SK-N-SH (cell line): ENCODE results near the gene ZNF282. TPM values are rescaled to one million over a fixed set of nuclear protein-coding genes. Genes with fewer than 3 reads are reported as not detected.

ENCODE experiments used
- CTCF ChIA-PET: fragments of 300-600, 350-600 bp; formaldehyde crosslinking; extraction: SDS; loops from one replicate; lab custom pipeline; 2021; lab: Yijun Ruan, JAX
- POLR2A ChIA-PET: fragments of 350-600 bp; sonication (Branson Sonifier 250); formaldehyde crosslinking; extraction: SDS; loops from one replicate; lab custom pipeline; 2020; ENCODE audit warnings: antibody characterized with exemption, inconsistent platforms; lab: Yijun Ruan, JAX
- DNase-seq: peaks from one replicate; pipeline ENCODE4 v3.0.0; 2012
- H2AFZ ChIP-seq: fragments of 200-600 bp; sonication (generic); 2 replicates; pipeline ENCODE4 v1.8.1; 2016; ENCODE audit warnings: antibody characterized with exemption, mild to moderate bottlenecking, low read depth
- H3F3A ChIP-seq: fragments of 200-600 bp; sonication (generic); replicated peaks from 2 replicates; pipeline ENCODE3; 2016; ENCODE audit warnings: antibody characterized with exemption, mild to moderate bottlenecking; ENCODE audit not compliant: insufficient read depth
- H3K27ac ChIP-seq, 2 experiments: fragments of 200-500 bp in 1 of 2; fragments of 200-600 bp in 1 of 2; sonication (Bioruptor generic) in 1 of 2; sonication (generic), shearing (Covaris generic) in 1 of 2; 2 replicates each; pipeline versions ENCODE4 v1.5.1 to v1.6.1; 2014 to 2016; ENCODE audit warnings: low read depth in 2 of 2, inconsistent platforms in 1 of 2, low read length in 1 of 2, mild to moderate bottlenecking in 1 of 2, mixed read lengths in 1 of 2
- H3K27me3 ChIP-seq: fragments of 200-600 bp; sonication (generic), shearing (Covaris generic); 2 replicates; pipeline ENCODE4 v1.6.1; 2016; ENCODE audit warnings: mixed run types; ENCODE audit not compliant: insufficient read depth
- H3K36me3 ChIP-seq, 2 experiments: fragments of 200-500 bp in 1 of 2; fragments of 200-600 bp in 1 of 2; sonication (Bioruptor generic) in 1 of 2; sonication (generic) in 1 of 2; replicated peaks in 1 of 2; 2 replicates each; pipeline versions ENCODE3 to v1.5.1; 2014 to 2016; ENCODE audit warnings: low read length in 1 of 2, mild to moderate bottlenecking in 1 of 2; ENCODE audit not compliant: insufficient read depth in 2 of 2, control insufficient read depth in 1 of 2
- H3K4me1 ChIP-seq, 2 experiments: fragments of 200-500 bp in 1 of 2; fragments of 200-600 bp in 1 of 2; sonication (Bioruptor generic) in 1 of 2; sonication (generic), shearing (Covaris generic) in 1 of 2; 2 replicates each; pipeline versions ENCODE4 v1.5.1 to v1.6.1; 2014 to 2016; ENCODE audit warnings: low read depth in 1 of 2, low read length in 1 of 2, mixed run types in 1 of 2; ENCODE audit not compliant: insufficient read depth in 2 of 2, control insufficient read depth in 1 of 2
- H3K4me2 ChIP-seq: fragments of 200-600 bp; sonication (generic), shearing (Covaris generic); 2 replicates; pipeline ENCODE4 v1.6.1; 2017; ENCODE audit warnings: mixed run types
- H3K4me3 ChIP-seq, 2 experiments: fragments of 200-500 bp in 1 of 2; fragments of 200-600 bp in 1 of 2; sonication (Bioruptor generic) in 1 of 2; sonication (generic), shearing (Covaris generic) in 1 of 2; 2 replicates each; pipeline versions ENCODE4 v1.5.1 to v1.8.1; 2014 to 2016; ENCODE audit warnings: low read depth in 2 of 2, inconsistent platforms in 1 of 2, low read length in 1 of 2, mild to moderate bottlenecking in 1 of 2, mixed read lengths in 1 of 2, moderate library complexity in 1 of 2
- H3K79me2 ChIP-seq: fragments of 200-600 bp; sonication (generic); 2 replicates; pipeline ENCODE4 v1.8.1; 2017; ENCODE audit warnings: mild to moderate bottlenecking; ENCODE audit not compliant: insufficient read depth
- H3K9ac ChIP-seq: fragments of 200-600 bp; sonication (generic); 2 replicates; pipeline ENCODE4 v1.6.1; 2017; ENCODE audit warnings: mixed run types
- H3K9me2 ChIP-seq: fragments of 200-600 bp; sonication (generic); 2 replicates; pipeline ENCODE4 v1.6.1; 2017; ENCODE audit warnings: mixed run types
- H3K9me3 ChIP-seq: fragments of 200-600 bp; sonication (generic); 2 replicates; pipeline ENCODE4 v1.6.1; 2017; ENCODE audit warnings: mixed run types, mild to moderate bottlenecking, moderate library complexity
- H4K20me1 ChIP-seq: fragments of 200-600 bp; sonication (generic); 2 replicates; pipeline ENCODE4 v1.6.1; 2017; ENCODE audit warnings: mild to moderate bottlenecking, mixed run types; ENCODE audit not compliant: insufficient read depth
- CHD2 ChIP-seq: fragments of 150-350 bp; IDR thresholded peaks from 2 replicates; pipeline ENCODE4 v1.6.1; 2018; ENCODE audit warnings: low read length; ENCODE audit not compliant: partially characterized antibody
- EP300 ChIP-seq, 2 experiments: IDR thresholded peaks; 2 replicates each; pipeline versions ENCODE4 v1.4.0 to v1.6.1; 2012; ENCODE audit warnings: borderline replicate concordance in 1 of 2, low read depth in 1 of 2, low read length in 1 of 2
- EZH2phosphoT487 ChIP-seq: fragments of 200-600 bp; sonication (generic); IDR thresholded peaks from 2 replicates; pipeline ENCODE4 v1.6.1; 2017; ENCODE audit warnings: low read depth, mixed run types, mild to moderate bottlenecking, antibody characterized with exemption, moderate library complexity, borderline replicate concordance
- FOSL2 ChIP-seq: IDR thresholded peaks from 2 replicates; pipeline ENCODE4 v1.4.0; 2012; ENCODE audit warnings: low read depth, mild to moderate bottlenecking, moderate library complexity, borderline replicate concordance
- FOXM1 ChIP-seq: IDR thresholded peaks from 2 replicates; pipeline ENCODE4 v1.4.0; 2012; ENCODE audit warnings: low read depth, mild to moderate bottlenecking
- IRF3 ChIP-seq: fragments of 150-350 bp; IDR thresholded peaks from 2 replicates; pipeline ENCODE4 v1.6.1; 2016; ENCODE audit warnings: mild to moderate bottlenecking, low read depth, low read length
- MEF2A ChIP-seq: IDR thresholded peaks from 2 replicates; pipeline ENCODE4 v1.4.0; 2012; ENCODE audit warnings: low read depth, borderline replicate concordance
- MXI1 ChIP-seq: IDR thresholded peaks from 2 replicates; pipeline ENCODE4 v1.6.1; 2012; ENCODE audit warnings: mild to moderate bottlenecking, low read depth, low read length, improper control_type of control experiment
- PBX3 ChIP-seq: IDR thresholded peaks from 2 replicates; pipeline ENCODE4; 2012
- POLR2AphosphoS5 ChIP-seq: IDR thresholded peaks from 2 replicates; pipeline ENCODE4 v1.6.1; 2012; ENCODE audit warnings: low read depth, low read length
- RXRA ChIP-seq: IDR thresholded peaks from 2 replicates; pipeline ENCODE4 v1.4.0; 2012; ENCODE audit warnings: low read depth, mild to moderate bottlenecking, borderline replicate concordance
- TAF1 ChIP-seq: IDR thresholded peaks from 2 replicates; pipeline ENCODE4 v1.6.1; 2012; ENCODE audit warnings: low read depth, mild to moderate bottlenecking, low read length, moderate library complexity, borderline replicate concordance
- TEAD4 ChIP-seq: IDR thresholded peaks from 2 replicates; pipeline ENCODE4 v1.4.0; 2012; ENCODE audit warnings: mild to moderate bottlenecking, borderline replicate concordance; ENCODE audit not compliant: insufficient read depth
- USF2 ChIP-seq: fragments of 150-350 bp; IDR thresholded peaks from 2 replicates; pipeline ENCODE4 v1.6.1; 2017; ENCODE audit warnings: antibody characterized with exemption, low read length, low read depth, borderline replicate concordance
- YY1 ChIP-seq: IDR thresholded peaks from 2 replicates; pipeline ENCODE4 v1.4.0; 2012; ENCODE audit warnings: low read depth, mild to moderate bottlenecking
- ZBTB33 ChIP-seq: IDR thresholded peaks from 2 replicates; pipeline ENCODE4 v1.4.0; 2012; ENCODE audit warnings: low read depth, borderline replicate concordance
- WGBS: methylation state at CpG from one replicate; pipeline ENCODE4 v1.1.6; 2017; ENCODE audit warnings: low lambda C conversion rate; 5-methylcytosine and 5-hydroxymethylcytosine counted together
- polyA plus RNA-seq, 3 experiments: library from polyadenylated mRNA; depleted of rRNA; stranded (reverse); fragments of >200 nt; gene quantifications; 2 replicates each; pipeline ENCODE4 v1.2.3, GENCODE V29; 2012

ZNF282 gene
- polyA plus RNA-seq, 1 of the 3 experiments (the other 2 are of a cell fraction) = 17.9 TPM

GRCh38 chr7:149255174-149255573 is 59.8 kb downstream of the ZNF282 start:
- Histone ChIP-seq H3K27me3 (no peaks in the 10 kb centered on the region), H3K9me2 (no peaks in the 10 kb centered on the region), H3K79me2 (0 out of 2 replicates have a peak, but pooled peaks cover 5% of the 10 kb centered on the region), H3K9ac (no peak overlapping the region), H3K27ac (no peak overlapping the region), H3K9me3 (no peaks in the 10 kb centered on the region), H3F3A (peaks cover 20% of the 10 kb centered on the region), H3K36me3 (peaks cover 50 to 51% of the 10 kb centered on the region in 2 experiments), H2AFZ (no peak overlapping the region), H4K20me1 (no peaks in the 10 kb centered on the region), H3K4me3 (no peak overlapping the region), H3K4me1 (peaks cover 0 to 9% of the 10 kb centered on the region in 2 experiments; a peak in 1 of 4 replicates)
- ChIA-PET POLR2A (no interaction called here), CTCF (no interaction called here)
- 92% methylated on average over 5 of the region's 5 CpGs for WGBS
- no peak for DNase-seq
- TF ChIP-seq RXRA (no peak), ZBTB33 (no peak), CHD2 (no peak), PBX3 (no peak)
- TF ChIP-seq, all 33 proteins: peak for 0
- no peak overlapping the region for H3K4me2 ChIP-seq

- H2AFZ ChIP-seq = no peak overlapping the region
- peaks cover 39 to 44% of the 10 kb centered on the region in 2 experiments for H3K36me3 ChIP-seq
- H3K4me3 ChIP-seq = no peak overlapping the region
- POLR2A ChIA-PET = no interaction called here
- H3K27me3 ChIP-seq = no peaks in the 10 kb centered on the region
- DNase-seq = no peak
- no peaks in the 10 kb centered on the region for H4K20me1 ChIP-seq
- peaks cover 25% of the 10 kb centered on the region for H3F3A ChIP-seq
- WGBS = 91% methylated on average over 4 of the region's 4 CpGs
- no peak overlapping the region for H3K4me2 ChIP-seq
- H3K9me2 ChIP-seq = no peaks in the 10 kb centered on the region
- TF ChIP-seq TAF1 (no peak), MXI1 (no peak), MEF2A (no peak), TEAD4 (no peak), IRF3 (no peak), ZBTB33 (no peak), FOXM1 (no peak), EZH2phosphoT487 (no peak), RXRA (no peak), YY1 (no peak), POLR2AphosphoS5 (no peak), FOSL2 (no peak), EP300 (IDR thresholded peaks at IDR 0.05; ENCODE audit: borderline replicate concordance in 1 of 2, low read depth in 1 of 2, low read length in 1 of 2) (no peak), USF2 (no peak)
- CTCF ChIA-PET = no interaction called here
- H3K9me3 ChIP-seq = no peaks in the 10 kb centered on the region
- no peak overlapping the region for H3K9ac ChIP-seq
- H3K27ac ChIP-seq = peak overlapping the region in 1 of 2 experiments; percentile 34; a peak in 2 of 4 replicates
- peaks cover 4 to 9% of the 10 kb centered on the region in 2 experiments; a peak in 2 of 4 replicates for H3K4me1 ChIP-seq
- no peaks in the 10 kb centered on the region for H3K79me2 ChIP-seq
These were observed 61.2 kb downstream of the ZNF282 start for GRCh38 chr7:149256568-149256967.
